Keratinocyte (primary cell): ENCODE data around the gene RBMS3. TPM values are rescaled to one million over a fixed set of nuclear protein-coding genes. Genes with fewer than 3 reads are reported as not detected.

Experiments used
- DNase-seq: peaks from one replicate; pipeline ENCODE4 v3.0.0-alpha.2; 2011; ENCODE audit warnings: low read depth, missing footprints, low spot score
- FAIRE-seq: peaks from 2 replicates; lab custom pipeline; 2011; peaks lifted over from hg19 to GRCh38; lab: Jason Lieb, UNC
- H2AFZ ChIP-seq: 2 replicates; pipeline ENCODE4 v1.6.0; 2012; ENCODE audit warnings: low read length, control low read depth, inconsistent platforms; ENCODE audit not compliant: control insufficient read depth
- H3K27ac ChIP-seq: 2 replicates; pipeline ENCODE4 v1.5.1; 2011; ENCODE audit warnings: low read length; ENCODE audit not compliant: control insufficient read depth, insufficient read depth
- H3K27me3 ChIP-seq: 3 replicates; pipeline ENCODE4 v1.6.0; 2011; ENCODE audit warnings: low read length; ENCODE audit not compliant: control insufficient read depth, insufficient read depth; ENCODE audit errors: extremely low read depth
- H3K36me3 ChIP-seq, 2 experiments: 2 replicates in 1 of 2; 3 replicates in 1 of 2; pipeline ENCODE4 v1.5.1; 2011; ENCODE audit warnings: low read length in 2 of 2, mild to moderate bottlenecking in 1 of 2; ENCODE audit not compliant: control insufficient read depth in 2 of 2, insufficient read depth in 2 of 2; ENCODE audit errors: extremely low read depth in 1 of 2
- H3K4me1 ChIP-seq: 3 replicates; pipeline ENCODE4 v1.5.1; 2011; ENCODE audit warnings: low read length; ENCODE audit not compliant: control insufficient read depth, insufficient read depth; ENCODE audit errors: extremely low read depth
- H3K4me2 ChIP-seq: 3 replicates; pipeline ENCODE4 v1.6.0; 2011; ENCODE audit warnings: low read depth, low read length; ENCODE audit not compliant: control insufficient read depth, insufficient read depth; ENCODE audit errors: extremely low read depth
- H3K4me3 ChIP-seq, 3 experiments: fragments of 200-600 bp in 1 of 3; sonication (generic) in 1 of 3; 2 replicates in 2 of 3; 3 replicates in 1 of 3; pipeline ENCODE4 v1.5.1; 2011 to 2016; ENCODE audit warnings: low read length in 3 of 3, mild to moderate bottlenecking in 3 of 3, control low read depth in 2 of 3, inconsistent platforms in 1 of 3, low read depth in 1 of 3, mixed read lengths in 1 of 3, mixed run types in 1 of 3, moderate library complexity in 1 of 3; ENCODE audit not compliant: control insufficient read depth in 2 of 3, insufficient read depth in 2 of 3; ENCODE audit errors: extremely low read depth in 1 of 3
- H3K79me2 ChIP-seq: 2 replicates; pipeline ENCODE4 v1.6.0; 2012; ENCODE audit warnings: low read length; ENCODE audit not compliant: control insufficient read depth, insufficient read depth
- H3K9ac ChIP-seq: 3 replicates; pipeline ENCODE4 v1.6.0; 2011; ENCODE audit warnings: low read length; ENCODE audit not compliant: control insufficient read depth, insufficient read depth; ENCODE audit errors: extremely low read depth
- H3K9me1 ChIP-seq: 3 replicates; pipeline ENCODE4 v1.6.0; 2011; ENCODE audit warnings: low read length; ENCODE audit not compliant: control insufficient read depth, insufficient read depth; ENCODE audit errors: extremely low read depth
- H3K9me3 ChIP-seq: 2 replicates; pipeline ENCODE4 v1.5.1; 2012; ENCODE audit warnings: low read depth, low read length; ENCODE audit not compliant: control insufficient read depth
- H4K20me1 ChIP-seq: 3 replicates; pipeline ENCODE4 v1.6.0; 2011; ENCODE audit warnings: low read length; ENCODE audit not compliant: control insufficient read depth, insufficient read depth; ENCODE audit errors: extremely low read depth
- EZH2 ChIP-seq: IDR thresholded peaks from one replicate; pipeline ENCODE4 v1.6.1; 2012; ENCODE audit warnings: inconsistent platforms, mild to moderate bottlenecking, low read length, moderate library complexity
- dilution Hi-C: fragments of 300-500 bp; cut with MboI; formaldehyde crosslinking; loops from one replicate; pipeline ENCODE4 v1.7.0; 2020; ENCODE audit warnings: low sequenced_read_pairs; ENCODE audit not compliant: extremely low pct_ligation_motif_present
- polyA plus RNA-seq, 5 experiments: library from polyadenylated mRNA; depleted of rRNA in 3 of 5; stranded (reverse) in 3 of 5; stranded (forward) in 1 of 5; unstranded in 1 of 5; fragments of >200 nt; gene quantifications; 1 replicate in 1 of 5; 2 replicates in 3 of 5; 3 replicates in 1 of 5; pipeline versions ENCODE4 v1.2.1 to v1.2.3, GENCODE V29; 2011 to 2012; ENCODE audit warnings: missing spikeins in 2 of 5, low read depth in 1 of 5, low replicate concordance in 1 of 5
- TF ChIP-seq, protein P1 (sequence below), 3 experiments: IDR thresholded peaks in 1 of 3; conservative IDR thresholded peaks in 1 of 3; optimal IDR thresholded peaks in 1 of 3; 2 replicates in 2 of 3; 3 replicates in 1 of 3; pipeline versions ENCODE3 to v1.5.1; 2011; ENCODE audit warnings: low read length in 3 of 3, mild to moderate bottlenecking in 3 of 3, moderate library complexity in 2 of 3, control low read depth in 1 of 3, inconsistent platforms in 1 of 3; ENCODE audit not compliant: insufficient read depth in 2 of 3; ENCODE audit errors: extremely low read depth in 1 of 3

The RBMS3 gene
- polyA plus RNA-seq, 1 donor (not counting 4 experiments of a cell fraction or from before 2014, with no cell fraction given), result 2.3 TPM

DNA sequence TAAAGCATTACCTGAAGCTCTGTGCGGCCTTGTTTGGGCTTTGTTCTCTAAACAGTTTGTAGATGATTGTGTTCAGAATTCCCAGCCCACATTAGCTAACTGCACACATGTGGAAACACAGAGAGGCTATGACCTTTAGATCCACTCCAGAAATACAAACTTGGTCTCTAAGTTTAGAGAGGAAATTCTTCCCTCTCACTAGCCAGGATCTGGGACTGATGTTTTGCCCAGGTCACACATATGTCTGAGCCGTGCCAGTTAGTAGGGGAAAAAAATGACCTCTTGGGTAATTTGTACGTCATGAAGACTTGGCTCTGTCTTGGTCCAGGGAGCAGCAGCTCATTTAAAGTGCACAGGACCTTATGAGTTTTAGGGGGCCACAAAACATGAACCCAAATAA is 223.1 kb downstream of the RBMS3 start:
- Histone ChIP-seq H3K9me3 (no peaks in the 10 kb centered on the region), H2AFZ (no peak overlapping the region), H3K27ac (no peak overlapping the region)

DNA sequence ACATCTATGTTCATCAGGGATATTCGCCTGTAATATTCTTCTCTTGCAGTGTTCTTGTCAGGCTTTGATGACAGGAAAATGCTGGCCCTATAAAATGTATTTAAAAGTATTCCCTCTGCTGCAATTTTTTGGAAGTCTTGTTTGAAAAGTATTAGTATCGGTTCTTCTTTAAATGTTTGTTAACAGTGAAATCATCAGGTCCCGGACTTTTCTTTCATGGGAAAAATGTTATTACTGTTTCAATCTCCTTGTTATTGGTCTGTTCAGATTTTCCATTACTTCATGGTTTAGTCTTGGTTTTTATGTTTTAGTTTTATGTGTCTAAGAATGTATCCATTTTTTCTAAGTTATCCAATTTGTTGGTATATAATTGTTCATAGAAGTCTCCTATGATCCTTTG is 225.6 kb downstream of the RBMS3 start:
- DNase-seq (no peak), FAIRE-seq (no peak)
- no peak overlapping the region for H3K9ac ChIP-seq
- H3K9me3 ChIP-seq, result no peaks in the 10 kb centered on the region
- no peak overlapping the region for H2AFZ ChIP-seq
- no peak overlapping the region for H3K4me3 ChIP-seq
- no peaks in the 10 kb centered on the region for H3K27me3 ChIP-seq
- H3K9me1 ChIP-seq, result no peaks in the 10 kb centered on the region
- TF ChIP-seq, protein P1, sequence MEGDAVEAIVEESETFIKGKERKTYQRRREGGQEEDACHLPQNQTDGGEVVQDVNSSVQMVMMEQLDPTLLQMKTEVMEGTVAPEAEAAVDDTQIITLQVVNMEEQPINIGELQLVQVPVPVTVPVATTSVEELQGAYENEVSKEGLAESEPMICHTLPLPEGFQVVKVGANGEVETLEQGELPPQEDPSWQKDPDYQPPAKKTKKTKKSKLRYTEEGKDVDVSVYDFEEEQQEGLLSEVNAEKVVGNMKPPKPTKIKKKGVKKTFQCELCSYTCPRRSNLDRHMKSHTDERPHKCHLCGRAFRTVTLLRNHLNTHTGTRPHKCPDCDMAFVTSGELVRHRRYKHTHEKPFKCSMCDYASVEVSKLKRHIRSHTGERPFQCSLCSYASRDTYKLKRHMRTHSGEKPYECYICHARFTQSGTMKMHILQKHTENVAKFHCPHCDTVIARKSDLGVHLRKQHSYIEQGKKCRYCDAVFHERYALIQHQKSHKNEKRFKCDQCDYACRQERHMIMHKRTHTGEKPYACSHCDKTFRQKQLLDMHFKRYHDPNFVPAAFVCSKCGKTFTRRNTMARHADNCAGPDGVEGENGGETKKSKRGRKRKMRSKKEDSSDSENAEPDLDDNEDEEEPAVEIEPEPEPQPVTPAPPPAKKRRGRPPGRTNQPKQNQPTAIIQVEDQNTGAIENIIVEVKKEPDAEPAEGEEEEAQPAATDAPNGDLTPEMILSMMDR (optimal IDR thresholded peaks at IDR 0.05 in 1 of 3, IDR thresholded peaks at IDR 0.05 in 1 of 3, conservative IDR thresholded peaks at IDR 0.05 in 1 of 3; ENCODE audit: extremely low read depth in 1 of 3, insufficient read depth in 2 of 3, low read length in 3 of 3), result no peak
- no peak for TF ChIP-seq EZH2
- H3K4me2 ChIP-seq, result no peak overlapping the region
- no peaks in the 10 kb centered on the region for H3K4me1 ChIP-seq
- H4K20me1 ChIP-seq, result no peaks in the 10 kb centered on the region
- H3K27ac ChIP-seq, result no peak overlapping the region
- no peaks in the 10 kb centered on the region for H3K36me3 ChIP-seq
- dilution Hi-C loops, result no loop called here
- H3K79me2 ChIP-seq, result no peaks in the 10 kb centered on the region

More for the DNA sequence above, 223.1 kb downstream of the RBMS3 start:
- H3K4me3 ChIP-seq, result no peak overlapping the region
- H3K9ac ChIP-seq, result no peak overlapping the region
- DNase-seq, result no peak
- TF ChIP-seq EZH2, result no peak
- TF ChIP-seq, protein P1 (optimal IDR thresholded peaks at IDR 0.05 in 1 of 3, IDR thresholded peaks at IDR 0.05 in 1 of 3, conservative IDR thresholded peaks at IDR 0.05 in 1 of 3; ENCODE audit: extremely low read depth in 1 of 3, insufficient read depth in 2 of 3, low read length in 3 of 3), result no peak
- H3K9me1 ChIP-seq, result no peaks in the 10 kb centered on the region
- H3K4me2 ChIP-seq, result no peak overlapping the region
- no peaks in the 10 kb centered on the region for H3K79me2 ChIP-seq
- H3K36me3 ChIP-seq, result no peaks in the 10 kb centered on the region
- H4K20me1 ChIP-seq, result no peaks in the 10 kb centered on the region
- no peaks in the 10 kb centered on the region for H3K4me1 ChIP-seq
- dilution Hi-C loops, result no loop called here
- no peak for FAIRE-seq
- no peaks in the 10 kb centered on the region for H3K27me3 ChIP-seq
